Stimulated activated CD8-positive, alpha-beta memory T cell treated with anti-CD3 and anti-CD28 coated beads, Interleukin-7, amount 100 ng/mL, for 1 hour (primary cell): ENCODE measurements around the gene BBS12.

Source experiments
- DNase-seq, 2 donors: peaks; one replicate each; pipeline ENCODE4 v3.0.0-alpha.2; 2020; ENCODE audit warnings: low read depth in 2 of 2

Gene BBS12

DNA sequence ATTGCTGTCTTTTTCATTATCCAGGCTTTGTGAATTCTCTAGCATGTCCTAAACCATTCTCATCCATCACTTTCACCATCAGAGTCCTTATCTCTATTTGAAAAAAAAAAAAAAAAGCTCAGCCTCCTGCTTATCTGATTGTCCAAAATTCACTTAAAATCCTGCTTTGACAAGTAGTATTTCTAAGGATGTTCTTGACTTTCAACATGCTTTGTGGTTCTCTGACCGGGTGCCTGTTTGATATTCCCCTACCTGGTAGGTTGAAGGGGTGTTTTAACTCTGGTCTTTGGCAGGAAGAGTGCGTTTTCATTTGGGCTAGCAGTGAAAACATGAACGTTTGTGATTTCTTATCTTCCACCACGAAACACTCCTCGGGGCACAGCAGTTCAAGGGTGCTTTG, 17.3 kb upstream of the BBS12 start:
- no peak for DNase-seq

DNA sequence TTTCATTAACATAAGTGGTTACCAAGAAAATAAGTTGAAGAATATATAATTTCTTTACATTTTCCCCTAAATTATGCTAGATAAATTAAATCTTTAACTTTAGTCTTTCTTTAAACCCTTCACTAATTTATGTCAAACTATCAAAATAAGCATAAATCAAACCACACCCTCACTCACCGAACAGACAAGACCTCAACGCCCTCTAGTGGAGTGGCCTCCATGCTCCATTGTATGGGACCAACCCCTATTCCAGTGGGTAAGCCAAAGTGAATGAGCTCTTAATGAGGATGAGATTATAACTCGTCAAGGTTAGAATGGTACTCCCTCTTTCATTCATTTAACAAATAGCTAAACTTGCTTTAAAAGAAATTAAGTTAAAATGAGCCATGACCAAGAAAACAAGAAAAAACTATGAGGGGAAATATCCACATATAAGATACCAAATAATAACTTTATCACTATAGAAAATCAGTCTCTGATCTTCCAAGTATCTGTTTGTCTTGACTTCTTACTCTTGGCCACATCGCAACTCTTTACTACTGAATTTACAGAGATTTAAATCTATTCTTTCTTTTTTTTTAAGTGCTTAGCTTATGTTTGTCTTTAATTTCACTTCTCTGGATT, 15.6 kb upstream of the BBS12 start:
- peak in 1 of 2 donors; percentile 53 for DNase-seq

DNA sequence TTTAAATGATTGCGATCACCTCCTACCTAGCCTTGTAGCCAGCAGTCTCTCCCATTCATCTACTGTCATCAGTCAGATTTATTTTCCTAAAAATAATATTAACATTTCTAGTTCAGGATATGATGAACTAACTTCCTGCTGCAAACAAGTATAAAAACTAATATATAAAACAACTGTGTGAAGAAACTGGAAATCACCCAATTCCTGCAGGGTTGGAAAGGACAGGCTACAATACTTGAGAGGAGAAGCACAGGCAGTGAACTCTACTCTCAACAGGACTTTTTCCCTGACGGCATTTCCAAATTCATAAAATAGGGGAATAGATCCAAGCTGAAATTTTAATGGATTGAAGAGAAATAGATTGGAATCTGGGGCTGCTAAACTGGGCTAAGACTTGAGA, 14.2 kb upstream of the BBS12 start:
- DNase-seq, result no peak

DNA sequence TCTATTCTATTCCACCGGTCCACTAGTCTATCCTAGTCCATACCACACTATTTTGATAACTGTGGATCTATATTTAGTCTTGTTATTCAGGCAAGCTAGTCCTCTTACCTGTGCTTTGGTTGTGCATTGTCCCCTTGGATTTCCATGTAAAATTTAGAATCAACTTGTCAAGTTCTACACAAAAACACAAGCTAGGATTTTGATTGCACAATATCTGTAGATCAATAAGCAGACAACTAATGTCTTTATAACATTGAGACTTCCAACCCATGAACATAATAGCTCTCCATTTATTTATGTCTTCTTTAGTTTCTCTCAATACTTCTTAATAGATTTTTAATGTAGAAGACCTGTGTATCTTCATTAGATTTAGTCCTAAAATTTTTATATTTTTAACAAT, 10.2 kb upstream of the BBS12 start:
- DNase-seq, result no peak

DNA sequence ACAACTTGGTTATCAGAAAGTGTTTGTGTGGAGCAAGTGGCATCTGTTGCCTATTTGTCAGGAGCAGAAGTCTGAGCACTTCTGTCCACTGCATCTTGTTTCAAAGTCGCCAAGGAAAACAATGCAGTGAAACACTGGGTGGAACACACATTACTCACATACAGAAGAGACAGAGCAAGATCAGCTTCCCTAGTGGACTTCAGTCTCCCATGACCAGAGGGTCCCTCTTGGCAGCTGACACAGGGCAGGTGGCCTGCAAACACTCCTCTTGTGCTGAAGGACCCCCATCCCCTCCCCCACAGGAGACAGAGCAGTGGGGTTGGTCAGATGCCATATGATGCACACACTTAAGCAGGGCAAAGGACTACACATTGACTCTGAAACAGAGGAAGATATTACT, 3.6 kb upstream of the BBS12 start:
- DNase-seq, result no peak

DNA sequence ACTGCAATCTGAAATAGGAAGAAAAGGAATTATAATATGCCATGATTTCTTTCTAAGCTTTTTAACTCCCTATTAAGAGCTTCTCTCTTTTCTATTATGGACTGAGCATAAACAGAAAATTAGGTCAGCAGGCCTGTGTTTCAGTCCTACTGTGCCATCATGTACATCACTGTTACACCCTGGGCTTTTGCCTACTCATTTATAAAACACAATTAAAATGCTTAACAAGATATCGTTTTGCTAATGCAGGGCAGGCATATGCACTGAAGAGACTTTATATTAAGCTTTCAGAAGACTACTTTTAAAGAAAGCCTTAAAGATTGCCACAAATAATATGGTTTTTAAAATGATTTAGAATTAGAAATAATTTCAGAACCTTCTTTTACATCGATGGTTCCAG, 828 bp upstream of the BBS12 start:
- DNase-seq, result no peak

DNA sequence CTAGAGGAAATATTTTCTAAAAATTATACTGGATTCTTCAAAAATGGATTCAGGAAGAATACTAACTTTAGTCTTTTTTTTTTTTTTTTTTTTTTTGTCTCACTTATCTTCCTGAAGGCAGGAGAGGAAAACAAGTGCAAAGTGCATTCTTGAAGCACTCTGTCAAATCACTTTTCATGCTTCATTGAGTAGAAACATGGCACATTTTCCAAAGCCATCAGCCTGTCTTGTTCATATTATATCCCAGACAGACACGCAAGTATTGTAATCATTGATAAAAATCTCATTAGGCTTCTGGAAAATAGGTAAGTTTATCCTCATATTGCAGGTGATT, 1.2 kb downstream of the BBS12 start:
- no peak for DNase-seq

DNA sequence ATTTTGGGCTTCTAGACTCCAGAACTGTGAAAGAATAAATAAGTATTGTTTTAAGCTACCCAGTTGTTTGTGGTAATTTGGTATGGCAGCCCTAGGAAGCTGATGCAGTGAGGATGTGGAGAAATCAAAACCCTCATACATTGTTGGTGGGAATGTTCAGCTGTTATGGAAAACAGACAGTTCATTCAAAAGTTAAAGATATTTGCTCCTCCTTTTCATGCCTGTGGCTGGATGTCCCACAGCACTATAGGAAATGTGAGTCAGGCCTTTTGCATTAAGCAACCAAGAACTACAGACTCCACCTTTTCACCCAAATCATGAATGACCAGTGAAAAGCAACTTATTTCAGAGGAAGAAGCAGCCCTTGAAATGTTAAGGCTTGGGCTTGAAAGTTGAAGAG, 6.7 kb downstream of the BBS12 start:
- no peak for DNase-seq

DNA sequence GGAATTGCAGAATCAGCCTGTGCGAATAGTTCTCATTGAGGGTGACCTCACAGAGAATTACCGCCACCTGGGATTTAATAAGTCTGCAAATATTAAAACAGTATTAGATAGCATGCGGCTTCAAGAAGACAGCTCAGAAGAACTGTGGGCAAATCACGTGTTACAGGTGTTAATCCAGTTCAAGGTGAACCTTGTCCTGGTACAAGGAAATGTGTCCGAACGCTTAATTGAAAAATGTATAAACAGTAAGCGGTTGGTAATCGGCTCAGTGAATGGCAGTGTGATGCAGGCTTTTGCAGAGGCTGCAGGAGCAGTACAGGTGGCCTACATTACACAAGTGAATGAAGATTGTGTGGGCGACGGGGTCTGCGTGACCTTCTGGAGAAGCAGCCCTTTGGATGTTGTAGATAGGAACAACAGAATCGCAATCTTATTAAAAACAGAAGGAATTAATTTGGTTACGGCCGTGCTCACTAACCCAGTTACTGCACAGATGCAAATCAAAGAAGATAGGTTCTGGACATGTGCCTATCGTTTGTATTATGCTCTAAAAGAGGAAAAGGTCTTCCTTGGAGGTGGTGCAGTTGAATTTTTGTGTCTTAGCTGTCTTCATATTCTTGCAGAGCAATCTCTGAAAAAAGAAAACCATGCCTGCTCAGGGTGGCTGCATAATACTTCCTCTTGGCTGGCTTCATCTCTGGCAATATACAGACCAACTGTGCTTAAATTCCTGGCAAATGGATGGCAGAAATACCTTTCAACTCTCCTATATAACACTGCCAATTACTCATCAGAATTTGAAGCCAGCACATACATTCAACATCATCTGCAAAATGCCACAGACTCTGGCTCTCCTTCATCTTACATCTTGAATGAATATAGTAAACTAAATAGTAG, 10.7 kb downstream of the BBS12 start:
- DNase-seq, result no peak

DNA sequence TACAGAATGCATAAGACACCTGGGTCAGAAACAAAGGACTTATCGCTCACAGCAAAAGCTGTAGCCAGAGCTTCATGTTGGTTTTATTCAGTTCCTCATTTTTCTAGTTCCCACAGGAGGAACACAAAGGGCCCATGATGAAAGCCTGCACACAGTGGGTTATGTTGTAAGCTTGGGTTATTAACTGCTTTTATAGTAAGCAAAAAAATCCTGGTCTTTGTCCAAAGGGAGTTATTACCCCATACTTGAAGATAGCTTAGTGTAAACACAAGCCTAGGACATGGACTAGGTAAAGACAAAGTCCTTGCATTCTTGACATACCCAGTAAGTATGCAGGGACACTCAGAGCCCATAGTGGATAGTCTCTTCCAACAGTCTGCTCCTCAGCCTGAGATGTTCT, 11.7 kb downstream of the BBS12 start:
- DNase-seq, result no peak

DNA sequence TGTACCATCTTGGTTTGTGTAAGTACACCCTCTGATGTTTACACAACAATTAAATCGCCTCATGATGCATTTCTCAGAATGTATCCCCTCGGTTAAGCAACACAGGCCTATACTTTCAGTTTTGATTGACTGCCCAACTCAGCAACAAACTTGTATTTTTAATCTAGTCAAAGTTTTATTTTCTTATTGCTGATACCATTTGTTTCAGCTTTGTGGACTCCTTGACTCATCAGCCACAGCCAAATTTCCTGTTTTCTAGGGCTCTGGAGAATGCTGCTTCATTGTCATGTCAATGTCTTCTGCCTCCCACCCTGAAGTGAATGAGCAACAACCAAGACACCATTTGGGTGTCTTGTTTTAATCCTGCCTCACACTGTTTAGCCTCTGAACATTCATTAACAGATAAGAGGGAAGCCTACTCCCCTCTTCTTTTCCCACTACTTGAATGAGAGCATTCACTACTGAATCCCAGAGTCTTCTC, 14.0 kb downstream of the BBS12 start:
- DNase-seq, result no peak

DNA sequence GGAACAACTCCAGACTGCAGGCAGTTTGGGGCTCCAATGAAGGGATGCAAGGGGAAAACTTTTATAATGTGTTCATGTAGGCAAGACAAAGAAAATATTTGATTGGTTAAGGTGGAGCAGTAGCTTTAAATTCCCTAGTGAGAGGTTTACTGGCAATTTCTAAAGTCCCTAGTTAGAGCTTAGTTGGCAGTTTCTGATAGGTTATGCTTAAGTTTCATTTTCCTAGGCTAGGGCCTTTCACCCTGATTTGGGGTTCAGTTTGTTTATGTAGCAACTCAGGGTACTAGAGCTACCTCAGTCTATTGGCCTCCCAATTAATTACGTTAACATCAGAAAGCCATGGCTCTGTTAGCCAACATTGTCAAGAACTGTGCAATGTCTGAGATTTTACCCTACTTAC, 14.6 kb downstream of the BBS12 start:
- no peak for DNase-seq

DNA sequence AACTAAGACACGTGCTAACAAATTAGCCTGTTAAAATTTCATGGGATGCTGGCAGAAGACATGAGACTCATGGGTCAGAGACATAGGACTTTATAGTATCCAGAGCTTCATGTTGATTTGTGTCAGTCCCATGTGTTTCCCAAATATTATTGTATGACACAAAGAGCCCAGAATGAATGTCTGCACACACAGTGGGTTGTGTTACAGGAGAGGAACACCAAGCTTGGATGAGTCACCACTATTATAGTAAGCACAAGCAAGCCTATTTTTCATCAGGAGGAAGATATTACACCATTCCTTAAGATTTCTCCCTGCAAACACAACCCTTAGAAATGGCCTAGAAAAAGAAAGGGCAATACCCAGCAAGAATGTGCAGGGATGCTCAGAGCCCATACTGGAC, 15.4 kb downstream of the BBS12 start:
- DNase-seq, result no peak

DNA sequence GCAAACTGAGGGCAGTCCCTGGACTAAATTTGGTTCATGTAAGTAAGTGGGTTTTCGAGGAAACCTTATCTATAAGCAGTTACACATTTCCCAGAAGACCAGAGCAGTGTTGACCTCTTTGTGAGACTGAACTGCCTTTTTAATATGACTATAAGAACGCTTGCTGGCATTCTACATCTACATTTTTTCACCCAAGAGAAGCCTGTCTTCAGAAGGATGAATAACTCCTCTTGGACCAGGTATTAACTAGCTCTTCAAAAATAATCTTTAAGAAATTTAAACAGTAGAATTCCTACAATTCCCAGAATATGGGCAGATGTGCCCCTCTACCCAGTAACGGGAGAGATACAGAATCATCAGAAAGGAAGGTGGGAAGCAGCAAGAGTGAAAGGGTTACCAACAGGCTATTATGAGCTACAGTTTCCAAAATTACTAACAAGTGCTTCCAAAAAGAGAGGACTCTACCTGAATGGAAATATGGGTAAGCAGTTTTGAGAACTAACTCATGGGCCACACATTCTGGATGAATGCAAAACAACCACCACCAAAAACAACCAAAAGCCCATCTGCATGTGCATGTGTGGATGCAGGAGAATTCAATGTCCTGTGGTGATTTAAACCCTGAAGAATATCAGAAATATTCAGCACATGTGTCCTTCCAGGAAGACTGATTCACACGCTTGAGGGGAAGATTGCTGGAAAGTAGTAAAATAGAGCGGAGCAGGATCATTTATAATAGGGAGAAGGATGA, 17.4 kb downstream of the BBS12 start:
- DNase-seq, result no peak

DNA sequence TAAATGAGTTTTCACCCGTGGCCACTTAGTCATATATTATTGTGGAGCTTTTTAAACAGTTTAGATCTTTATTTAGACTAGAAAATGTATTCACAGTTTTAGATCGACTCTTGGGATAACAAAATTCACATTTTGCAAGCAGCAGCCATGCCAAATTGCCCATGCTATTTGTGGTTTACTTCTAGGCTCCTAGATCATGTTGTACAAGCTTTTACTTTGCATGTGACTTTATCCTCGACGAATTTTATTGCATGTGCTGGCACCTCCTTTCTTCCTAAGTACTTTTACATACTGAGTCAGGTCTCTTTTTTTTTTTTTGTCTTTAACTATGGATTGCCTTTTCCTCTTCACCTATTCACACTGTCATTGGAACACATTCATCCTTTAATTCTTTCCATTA, 23.2 kb downstream of the BBS12 start:
- DNase-seq, result no peak

DNA sequence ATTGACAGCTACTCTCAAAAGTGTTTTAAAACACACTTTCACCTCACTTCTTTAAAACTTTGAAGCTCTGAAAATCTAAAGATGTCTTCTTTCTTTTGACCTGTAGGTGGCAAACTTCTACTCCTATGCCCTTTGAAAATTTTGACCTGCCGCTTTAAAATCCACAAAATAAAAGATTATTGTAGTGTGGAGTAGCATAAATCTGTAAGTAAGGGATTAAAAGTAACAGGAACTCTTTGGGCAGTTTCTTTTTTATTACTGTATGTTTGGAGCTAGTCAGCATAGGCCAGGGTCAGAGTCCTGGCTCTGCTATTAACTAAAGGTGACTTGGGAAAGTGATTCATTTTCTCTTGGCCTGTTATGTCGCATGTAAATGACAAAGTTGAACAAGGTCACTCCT, 25.5 kb downstream of the BBS12 start:
- no peak for DNase-seq

DNA sequence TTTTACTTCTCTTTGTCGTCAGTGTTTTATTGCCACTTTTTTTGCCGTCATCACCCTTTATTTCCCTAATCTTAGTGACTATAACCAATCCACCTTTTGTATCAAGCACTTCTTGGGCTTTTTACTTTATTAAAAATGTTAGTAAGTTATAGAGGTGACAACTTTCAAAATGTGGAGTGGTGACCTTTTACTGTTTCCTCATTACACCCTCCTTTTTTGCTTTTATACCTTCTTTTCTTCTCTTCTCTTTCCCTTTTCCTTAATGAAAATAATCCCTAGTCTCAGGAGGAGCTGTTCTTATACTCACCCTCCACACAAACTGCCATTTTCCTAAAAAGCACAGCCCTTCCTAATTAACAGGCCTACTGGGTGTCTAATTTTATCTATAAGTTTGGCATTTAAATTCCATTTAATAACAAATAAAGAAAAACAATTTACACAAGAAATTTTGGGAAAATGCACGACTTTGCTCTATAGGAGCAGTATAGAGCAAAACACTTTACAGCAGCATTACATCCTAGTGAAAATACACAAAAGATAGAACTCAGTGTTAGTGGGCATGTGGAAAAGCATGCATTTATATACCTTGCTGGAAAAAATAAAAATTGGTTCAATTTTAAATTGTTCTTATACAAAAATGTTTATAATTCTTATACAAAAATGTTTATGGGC, 27.3 kb downstream of the BBS12 start:
- DNase-seq, result no peak

DNA sequence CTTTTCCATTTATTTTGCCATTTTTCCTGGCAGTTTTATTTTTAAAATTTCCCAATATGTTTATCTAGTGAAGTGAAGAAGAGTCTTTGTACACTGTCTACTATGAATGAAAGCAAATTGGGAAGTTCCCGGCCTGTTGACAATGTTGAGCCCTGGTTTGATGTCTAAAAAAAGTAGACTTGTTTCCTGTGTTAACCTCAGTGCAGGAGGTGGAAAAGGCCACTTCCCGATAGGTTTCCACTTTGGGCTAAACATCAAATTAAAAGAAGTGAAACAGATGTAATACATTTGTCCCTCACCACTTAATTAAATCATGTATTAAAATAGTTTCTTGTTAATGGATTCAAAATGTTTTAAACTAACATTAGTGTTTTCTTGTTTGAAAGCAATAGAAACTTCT, 30.0 kb downstream of the BBS12 start:
- DNase-seq, result no peak

DNA sequence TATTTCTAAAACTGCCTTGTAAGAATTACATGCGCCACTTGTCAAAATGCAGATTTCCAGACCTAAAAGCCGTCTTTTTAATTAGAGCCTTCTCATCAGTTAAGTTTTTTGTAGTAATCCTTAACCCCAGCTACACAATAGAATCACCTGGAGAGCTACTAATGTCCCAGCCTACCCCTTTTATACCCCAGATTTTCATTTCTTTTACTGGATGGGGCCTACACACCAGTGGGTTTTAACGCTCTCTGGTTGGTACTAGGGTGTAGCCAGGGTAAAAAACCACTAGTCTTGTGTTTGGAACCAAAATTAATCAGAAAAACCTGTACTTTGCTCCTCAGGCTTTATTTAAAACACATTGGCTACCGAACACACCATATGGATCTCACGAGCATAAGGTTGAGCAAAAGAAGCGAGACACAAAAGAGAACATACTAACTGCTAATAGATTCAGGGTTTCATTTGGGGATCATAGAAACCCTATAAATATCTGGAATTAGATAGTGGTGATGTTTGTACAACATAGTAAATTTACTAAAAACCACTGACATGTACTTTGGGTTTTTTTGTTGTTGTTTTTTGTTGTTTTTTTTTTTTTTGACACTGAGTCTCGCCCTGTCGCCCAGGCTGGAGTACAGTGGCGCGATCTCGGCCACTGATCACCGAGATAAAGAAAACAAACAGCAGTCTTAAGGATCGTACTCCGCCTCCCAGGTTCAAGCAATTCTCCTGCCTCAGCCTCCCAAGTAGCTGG, 30.6 kb downstream of the BBS12 start:
- DNase-seq, result no peak

DNA sequence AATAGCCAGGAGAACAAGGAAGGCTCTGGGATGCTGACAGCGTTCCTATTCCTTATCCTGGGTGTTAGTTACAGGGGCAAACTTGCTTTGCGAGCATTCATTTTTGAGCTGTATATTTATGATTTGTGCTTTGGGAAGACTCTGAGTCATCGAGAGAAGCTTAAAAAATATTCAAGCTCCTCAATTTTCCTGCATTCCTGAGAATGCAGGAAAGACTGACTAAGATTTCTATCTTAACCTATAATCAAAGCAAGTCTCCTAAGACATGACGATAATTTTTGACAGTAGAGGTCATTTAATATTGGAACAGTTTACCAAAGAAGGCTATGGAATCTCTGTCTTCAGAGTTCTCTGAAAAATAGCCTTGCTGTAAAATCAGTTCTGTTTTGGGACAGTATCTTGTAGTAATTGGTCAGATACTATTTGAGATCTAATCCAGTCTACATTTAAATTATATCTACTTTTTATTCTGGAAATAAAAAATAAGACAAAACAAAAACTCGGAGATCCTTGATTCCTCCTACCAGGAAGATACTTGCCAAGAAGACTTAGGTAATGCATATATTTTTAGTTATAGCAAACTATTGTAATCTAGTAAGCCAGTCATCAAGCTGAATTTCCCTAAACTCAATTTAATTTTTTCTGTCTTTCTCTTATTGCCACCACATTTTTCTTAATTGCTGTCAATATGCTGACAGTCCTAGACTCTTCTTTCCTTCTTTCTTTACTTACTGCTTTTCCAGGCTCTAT, 31.7 kb downstream of the BBS12 start:
- DNase-seq, result no peak

DNA sequence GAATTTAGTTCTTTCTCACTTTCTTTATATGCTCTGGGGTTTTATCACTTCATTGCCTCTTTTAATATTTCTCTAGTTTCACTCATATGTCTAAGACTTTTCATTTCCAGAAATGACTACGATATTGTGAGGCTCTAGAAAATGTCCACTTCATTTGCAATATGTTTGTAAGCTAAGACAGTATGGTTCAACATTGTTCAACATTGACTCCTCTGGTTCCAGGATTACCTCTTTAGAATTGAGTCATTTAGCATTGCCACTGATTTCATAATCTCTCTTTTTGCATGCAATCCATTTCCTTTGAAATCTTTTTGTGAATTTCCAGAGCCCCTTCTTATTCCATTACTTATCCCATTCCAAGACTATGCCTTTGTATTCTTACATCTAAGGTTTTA, 32.3 kb downstream of the BBS12 start:
- no peak for DNase-seq
